Adrenal gland (tissue), 12 donors: ENCODE results near the gene SPNS3. TPM values are rescaled to one million over a fixed set of nuclear protein-coding genes. Genes with fewer than 3 reads are reported as not detected.

Experiments used
- DNase-seq, 7 donors: peaks; one replicate each; pipeline ENCODE4 v3.0.0-alpha.2; 2019 to 2020
- H3K27ac ChIP-seq, 5 donors: fragments of 200-600 bp; sonication (generic) in 4 of 5; 1 replicate in 3 of 5; 2 replicates in 2 of 5; pipeline versions ENCODE4 v1.5.1 to v1.8.0; 2016 to 2020; ENCODE audit warnings: mild to moderate bottlenecking in 1 of 5
- H3K27me3 ChIP-seq: fragments of 200-600 bp; 2 replicates; pipeline ENCODE4 v1.8.0; 2021
- H3K36me3 ChIP-seq, 2 donors: fragments of 200-600 bp; replicated peaks in 1 of 2; 1 replicate in 1 of 2; 2 replicates in 1 of 2; pipeline versions ENCODE4 v1.5.1 to v1.8.0; 2018 to 2022
- H3K4me1 ChIP-seq, 2 donors: fragments of 200-600 bp; replicated peaks in 1 of 2; 1 replicate in 1 of 2; 2 replicates in 1 of 2; pipeline versions ENCODE4 v1.5.1 to v1.8.0; 2018 to 2021
- H3K4me3 ChIP-seq, 4 donors: fragments of 200-600 bp; sonication (generic) in 3 of 4; one replicate each; pipeline ENCODE4 v1.5.1; 2016 to 2018
- H3K9me3 ChIP-seq, 3 donors: fragments of 200-600 bp; sonication (generic) in 1 of 3; replicated peaks in 1 of 3; 1 replicate in 2 of 3; 2 replicates in 1 of 3; pipeline versions ENCODE4 v1.5.1 to v1.8.0; 2016 to 2021
- CTCF ChIP-seq, 6 experiments: fragments of 450-650 bp in 4 of 6; fragments of 200-600 bp in 2 of 6; sonication (generic) in 1 of 6; IDR thresholded peaks; 1 replicate in 5 of 6; 2 replicates in 1 of 6; pipeline versions ENCODE4 v1.5.1 to v1.8.0; 2016 to 2021; ENCODE audit warnings: antibody characterized with exemption in 6 of 6, mild to moderate bottlenecking in 2 of 6, moderate library complexity in 1 of 6
- POLR2A ChIP-seq, 2 donors: fragments of 450-650 bp; IDR thresholded peaks; one replicate each; pipeline ENCODE4 v1.6.1; 2017; ENCODE audit warnings: antibody characterized with exemption in 2 of 2, mild to moderate bottlenecking in 2 of 2, moderate library complexity in 1 of 2
- WGBS, 4 donors: extraction: QIAGEN DNeasy Blood & Tissue Kit in 2 of 4; methylation state at CpG; one replicate each; pipeline versions ENCODE4 v1.1.5 to v1.1.7; 2013 to 2017; 5-methylcytosine and 5-hydroxymethylcytosine counted together
- intact Hi-C, 2 donors: fragments of 100-400 bp; cut with DNase I; formaldehyde crosslinking; loops; one replicate each; pipeline versions ENCODE4 v1.14.1 to v1.15.0; 2022 to 2023
- polyA plus RNA-seq, 3 donors: library from polyadenylated mRNA; stranded (reverse); fragments of 200-250 nt in 2 of 3; fragments of 350-450 nt in 1 of 3; fragmentation: Illumina TruSeq in 1 of 3; extraction: RNeasy Lipid Tissue Mini Kit (QIAGEN cat#74804) in 1 of 3; gene quantifications; one replicate each; pipeline ENCODE4 v1.2.3, GENCODE V29; 2013 to 2014
- total RNA-seq, 9 donors: library from RNA; depleted of rRNA in 4 of 9; stranded (reverse); fragments of >200 nt in 4 of 9; fragments of 120-200 nt in 1 of 9; fragmentation: NEBNext Ultra II Directional in 1 of 9; extraction: Animal tissue kit (Norgen Biotek cat#: 25700) in 1 of 9; gene quantifications; one replicate each; pipeline versions ENCODE4 v1.1.0 to v1.2.4, GENCODE V29; 2013 to 2023
- donor health status: healthy with polysubstance abuse.
- donor health status: Bipolar disorder and iron deficiency.
- donor health status: DM: yes; HTN: yes; CAD: no.
- donor health status: DM: no; HTN: no; CAD: no.
- donor health status: DM: no; HTN: no; CAD: no.
- donor health status: DM: yes; HTN: yes; CAD: no.

Gene SPNS3
- total and polyA plus RNA-seq, 12 donors, result 0.33 to 10.5 (median 4.3) TPM

DNA sequence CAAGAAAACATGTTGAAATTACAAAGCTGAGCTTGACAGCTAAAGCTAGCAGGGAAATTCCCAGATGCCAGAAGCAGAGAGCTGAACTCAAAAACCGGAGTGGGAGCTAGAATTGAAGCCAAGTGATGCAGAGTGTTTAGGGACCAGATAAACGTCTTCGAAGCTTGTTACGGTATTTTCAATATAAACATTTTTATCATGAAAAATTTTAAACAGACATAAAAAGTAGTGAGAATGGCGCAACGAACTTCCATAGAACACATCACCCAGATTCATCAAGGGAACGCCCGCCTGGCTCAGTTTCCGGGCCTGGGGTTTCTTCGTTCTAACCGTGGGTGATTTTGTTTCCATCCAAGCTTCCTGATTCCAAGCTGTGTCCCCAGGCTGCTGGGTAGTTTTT is 83.0 kb downstream of the SPNS3 start:
- Histone ChIP-seq H3K27ac (no peak overlapping the region), H3K27me3 (no peaks in the 10 kb centered on the region), H3K9me3 (no peaks in the 10 kb centered on the region), H3K36me3 (no peaks in the 10 kb centered on the region), H3K4me1 (peaks cover 14 to 31% of the 10 kb centered on the region in 2 donors), H3K4me3 (no peak overlapping the region)
- intact Hi-C loops, result no loop called here
- no peak for DNase-seq
- 66 to 80% (median 79%) methylated on average over 11 of the region's 11 CpGs for WGBS, 4 donors
- TF ChIP-seq POLR2A (IDR thresholded peaks at IDR 0.05), result no peak
- TF ChIP-seq CTCF (IDR thresholded peaks at IDR 0.05), result no peak

DNA sequence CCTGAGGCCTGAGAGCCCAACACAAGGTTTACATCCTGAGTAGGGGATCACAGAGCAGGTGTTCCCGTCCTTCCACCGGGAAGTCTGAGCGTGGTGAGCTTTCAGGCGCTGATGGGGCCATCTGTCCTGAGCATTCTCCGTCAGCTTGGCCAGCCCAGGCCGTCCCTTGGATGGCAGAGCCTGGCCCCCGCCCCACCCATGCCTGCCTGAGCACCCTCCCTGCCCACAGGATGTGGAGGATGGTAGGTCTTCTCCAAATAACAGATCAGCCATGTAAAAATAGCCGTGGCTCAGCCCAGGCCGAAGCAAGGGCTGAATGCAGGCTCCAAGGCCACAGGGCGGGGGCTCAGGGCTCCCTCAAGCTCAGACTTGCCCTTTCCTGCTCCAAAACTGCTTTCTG is 85.2 kb downstream of the SPNS3 start:
- no peaks in the 10 kb centered on the region for H3K36me3 ChIP-seq
- no peak for DNase-seq
- peaks cover 14 to 31% of the 10 kb centered on the region in 2 donors for H3K4me1 ChIP-seq
- H3K9me3 ChIP-seq, result no peaks in the 10 kb centered on the region
- no peak overlapping the region for H3K4me3 ChIP-seq
- no peaks in the 10 kb centered on the region for H3K27me3 ChIP-seq
- TF ChIP-seq CTCF (IDR thresholded peaks at IDR 0.05), result no peak
- TF ChIP-seq POLR2A (IDR thresholded peaks at IDR 0.05), result no peak
- intact Hi-C loops, result no loop called here
- H3K27ac ChIP-seq, result peak overlapping the region in 4 of 5 donors; percentile 46 to 83 (median 56)
- WGBS, 4 donors, result 67 to 100% (median 80%) methylated on average over 1 to 10 of the region's 10 CpGs

DNA sequence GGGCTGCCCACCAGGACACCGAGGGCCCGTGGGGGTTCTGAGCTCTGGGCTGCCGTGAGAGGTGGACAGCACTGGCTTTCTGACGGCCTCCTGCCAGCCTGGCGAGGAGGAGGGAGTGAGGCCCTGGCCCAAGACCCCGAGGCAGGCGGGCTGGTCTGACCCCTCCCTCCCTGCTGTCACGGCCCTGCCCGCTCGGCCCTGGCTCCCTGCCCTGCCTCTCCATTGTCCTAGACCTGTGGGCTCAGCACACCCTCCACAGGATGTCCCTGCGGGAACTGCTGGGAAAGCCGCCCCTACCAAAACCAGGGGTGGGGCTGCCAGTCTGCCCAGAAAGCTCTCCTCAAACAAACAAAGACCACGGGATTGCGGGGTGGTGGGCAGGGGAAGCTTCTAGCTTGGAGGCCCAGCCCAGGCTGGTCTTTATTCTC is 85.6 kb downstream of the SPNS3 start:
- Histone ChIP-seq H3K4me3 (no peak overlapping the region), H3K36me3 (no peaks in the 10 kb centered on the region), H3K27ac (peak overlapping the region in 4 of 5 donors; percentile 46 to 83 (median 56)), H3K27me3 (no peaks in the 10 kb centered on the region), H3K9me3 (no peaks in the 10 kb centered on the region), H3K4me1 (peaks cover 14 to 31% of the 10 kb centered on the region in 2 donors)
- peak; percentile 54 to 81 (median 75) for DNase-seq
- 41 to 67% (median 61%) methylated on average over 4 to 14 of the region's 14 CpGs for WGBS, 4 donors
- intact Hi-C loops, result no loop called here
- TF ChIP-seq CTCF (IDR thresholded peaks at IDR 0.05), result no peak
- peak in 1 of 2 donors; percentile 11 for TF ChIP-seq POLR2A (IDR thresholded peaks at IDR 0.05)

- intact Hi-C loops, result no loop called here
- WGBS, 4 donors, result 75 to 80% (median 77%) methylated on average over 14 to 19 of the region's 19 CpGs
- H3K36me3 ChIP-seq, result no peaks in the 10 kb centered on the region
- H3K4me1 ChIP-seq, result peaks cover 14 to 31% of the 10 kb centered on the region in 2 donors
- H3K27ac ChIP-seq, result peak overlapping the region in 2 of 5 donors; percentile 60 to 83
- TF ChIP-seq POLR2A (IDR thresholded peaks at IDR 0.05) (no peak), CTCF (IDR thresholded peaks at IDR 0.05) (no peak)
- H3K9me3 ChIP-seq, result no peaks in the 10 kb centered on the region
- no peaks in the 10 kb centered on the region for H3K27me3 ChIP-seq
- peak in 4 of 7 donors; percentile 59 to 77 (median 68) for DNase-seq
- no peak overlapping the region for H3K4me3 ChIP-seq
Measured at GRCh38 chr17:4520060-4520893, 86.5 kb downstream of the SPNS3 start.
